Hepatocyte (in vitro differentiated cells): ENCODE results near the gene ZNF687. TPM values are rescaled to one million over a fixed set of nuclear protein-coding genes. Genes with fewer than 3 reads are reported as not detected.

Source experiments
- DNase-seq: peaks from one replicate; pipeline ENCODE4 v3.0.0-alpha.2; 2016; ENCODE audit warnings: low spot score
- H2AFZ ChIP-seq: fragments of 200-600 bp; sonication (generic); 2 replicates; pipeline ENCODE4 v1.6.0; 2016; ENCODE audit warnings: antibody characterized with exemption, mild to moderate bottlenecking
- H3K27ac ChIP-seq: fragments of 200-600 bp; sonication (generic); 2 replicates; pipeline ENCODE4 v1.5.1; 2016; ENCODE audit warnings: mild to moderate bottlenecking
- H3K27me3 ChIP-seq: fragments of 200-600 bp; sonication (generic); 2 replicates; pipeline ENCODE4 v1.6.1; 2016
- H3K36me3 ChIP-seq: fragments of 200-600 bp; sonication (generic); replicated peaks from 2 replicates; pipeline ENCODE4 v1.5.1; 2016; ENCODE audit warnings: low read depth; ENCODE audit not compliant: insufficient read depth
- H3K4me1 ChIP-seq: fragments of 200-600 bp; sonication (generic); 2 replicates; pipeline ENCODE4 v1.5.1; 2016; ENCODE audit warnings: mild to moderate bottlenecking, moderate library complexity; ENCODE audit not compliant: insufficient read depth
- H3K4me2 ChIP-seq: fragments of 200-600 bp; sonication (generic); 2 replicates; pipeline ENCODE4 v1.6.0; 2016
- H3K4me3 ChIP-seq: fragments of 200-600 bp; sonication (generic); 2 replicates; pipeline ENCODE4 v1.5.1; 2016; ENCODE audit warnings: mild to moderate bottlenecking
- H3K79me2 ChIP-seq: fragments of 200-600 bp; sonication (generic); 2 replicates; pipeline ENCODE4 v1.6.0; 2017; ENCODE audit warnings: mild to moderate bottlenecking
- H3K9me2 ChIP-seq: fragments of 200-600 bp; sonication (generic); replicated peaks from 2 replicates; pipeline ENCODE4 v1.6.0; 2017; ENCODE audit warnings: mild to moderate bottlenecking; ENCODE audit not compliant: insufficient read depth
- H3K9me3 ChIP-seq: fragments of 200-600 bp; sonication (generic); 2 replicates; pipeline ENCODE4 v1.5.1; 2016; ENCODE audit warnings: low read depth, mild to moderate bottlenecking
- H4K20me1 ChIP-seq: fragments of 200-600 bp; sonication (generic); 2 replicates; pipeline ENCODE4 v1.6.0; 2016; ENCODE audit warnings: mild to moderate bottlenecking; ENCODE audit not compliant: insufficient read depth, poor library complexity, severe bottlenecking
- EZH2 ChIP-seq: fragments of 200-600 bp; sonication (generic); IDR thresholded peaks from 2 replicates; pipeline ENCODE4 v1.6.1; 2016; ENCODE audit warnings: antibody characterized with exemption, mild to moderate bottlenecking, borderline replicate concordance
- EZH2phosphoT487 ChIP-seq: fragments of 200-600 bp; sonication (generic); IDR thresholded peaks from one replicate; pipeline ENCODE4 v1.6.1; 2018; ENCODE audit warnings: antibody characterized with exemption, mild to moderate bottlenecking, low read depth, moderate library complexity; ENCODE audit not compliant: unreplicated experiment, severe bottlenecking
- WGBS: methylation state at CpG from one replicate; pipeline ENCODE4 v1.1.6; 2016; ENCODE audit warnings: low lambda C conversion rate; ENCODE audit errors: missing lambda C conversion rate; 5-methylcytosine and 5-hydroxymethylcytosine counted together
- polyA plus RNA-seq: library from polyadenylated mRNA; unstranded; fragments of >200 nt; fragmentation: Nextera tagmentation; extraction: Ambion mirVana; gene quantifications from 2 replicates; pipeline ENCODE4 v1.2.1, GENCODE V29; 2016
- total RNA-seq: library from RNA; depleted of rRNA; stranded (reverse); fragments of >200 nt; gene quantifications from 2 replicates; pipeline ENCODE4 v1.2.3, GENCODE V29; 2014
- TF ChIP-seq, protein P1 (sequence below): fragments of 200-600 bp; sonication (generic); IDR thresholded peaks from 2 replicates; pipeline ENCODE4 v1.5.1; 2016; ENCODE audit warnings: antibody characterized with exemption, mild to moderate bottlenecking; ENCODE audit not compliant: poor library complexity

ZNF687 gene
- total and polyA plus RNA-seq, 2 experiments from 2014 or later = 3.6 to 19.9 TPM

DNA sequence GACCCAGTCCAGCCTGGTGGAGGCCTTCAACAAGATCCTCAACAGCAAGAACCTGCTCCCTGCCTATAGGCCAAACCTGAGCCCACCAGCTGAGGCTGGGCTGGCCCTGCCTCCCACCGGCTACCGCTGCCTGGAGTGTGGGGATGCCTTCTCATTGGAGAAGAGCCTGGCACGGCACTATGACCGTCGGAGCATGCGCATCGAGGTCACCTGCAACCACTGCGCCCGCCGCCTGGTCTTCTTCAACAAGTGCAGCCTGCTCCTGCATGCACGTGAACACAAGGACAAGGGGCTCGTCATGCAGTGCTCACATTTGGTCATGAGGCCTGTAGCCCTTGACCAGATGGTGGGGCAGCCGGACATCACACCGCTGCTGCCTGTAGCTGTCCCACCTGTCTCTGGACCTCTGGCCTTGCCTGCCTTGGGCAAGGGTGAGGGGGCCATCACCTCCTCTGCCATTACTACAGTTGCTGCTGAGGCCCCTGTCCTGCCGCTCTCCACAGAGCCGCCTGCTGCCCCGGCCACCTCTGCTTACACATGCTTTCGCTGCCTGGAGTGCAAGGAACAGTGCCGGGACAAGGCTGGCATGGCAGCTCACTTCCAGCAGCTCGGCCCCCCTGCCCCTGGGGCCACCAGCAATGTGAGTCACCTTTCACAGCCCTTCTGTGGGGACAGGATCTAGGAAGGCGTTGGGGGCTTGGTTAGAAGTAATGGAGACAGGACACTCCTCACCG, 5.8 kb downstream of the ZNF687 start:
- H4K20me1 ChIP-seq = peaks cover 6% of the 10 kb centered on the region
- TF ChIP-seq EZH2 (no peak), EZH2phosphoT487 (no peak)
- TF ChIP-seq, protein P1, sequence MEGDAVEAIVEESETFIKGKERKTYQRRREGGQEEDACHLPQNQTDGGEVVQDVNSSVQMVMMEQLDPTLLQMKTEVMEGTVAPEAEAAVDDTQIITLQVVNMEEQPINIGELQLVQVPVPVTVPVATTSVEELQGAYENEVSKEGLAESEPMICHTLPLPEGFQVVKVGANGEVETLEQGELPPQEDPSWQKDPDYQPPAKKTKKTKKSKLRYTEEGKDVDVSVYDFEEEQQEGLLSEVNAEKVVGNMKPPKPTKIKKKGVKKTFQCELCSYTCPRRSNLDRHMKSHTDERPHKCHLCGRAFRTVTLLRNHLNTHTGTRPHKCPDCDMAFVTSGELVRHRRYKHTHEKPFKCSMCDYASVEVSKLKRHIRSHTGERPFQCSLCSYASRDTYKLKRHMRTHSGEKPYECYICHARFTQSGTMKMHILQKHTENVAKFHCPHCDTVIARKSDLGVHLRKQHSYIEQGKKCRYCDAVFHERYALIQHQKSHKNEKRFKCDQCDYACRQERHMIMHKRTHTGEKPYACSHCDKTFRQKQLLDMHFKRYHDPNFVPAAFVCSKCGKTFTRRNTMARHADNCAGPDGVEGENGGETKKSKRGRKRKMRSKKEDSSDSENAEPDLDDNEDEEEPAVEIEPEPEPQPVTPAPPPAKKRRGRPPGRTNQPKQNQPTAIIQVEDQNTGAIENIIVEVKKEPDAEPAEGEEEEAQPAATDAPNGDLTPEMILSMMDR = no peak
- H3K4me2 ChIP-seq = no peak overlapping the region
- no peaks in the 10 kb centered on the region for H3K36me3 ChIP-seq
- DNase-seq = no peak
- H3K9me2 ChIP-seq = no peaks in the 10 kb centered on the region
- 94% methylated on average over 22 of the region's 22 CpGs for WGBS
- H3K27me3 ChIP-seq = no peaks in the 10 kb centered on the region
- H3K4me1 ChIP-seq = peaks cover 12% of the 10 kb centered on the region
- H3K9me3 ChIP-seq = no peaks in the 10 kb centered on the region
- no peak overlapping the region for H3K27ac ChIP-seq
- H3K79me2 ChIP-seq = peaks cover 36% of the 10 kb centered on the region
- no peak overlapping the region for H2AFZ ChIP-seq
- H3K4me3 ChIP-seq = no peak overlapping the region

DNA sequence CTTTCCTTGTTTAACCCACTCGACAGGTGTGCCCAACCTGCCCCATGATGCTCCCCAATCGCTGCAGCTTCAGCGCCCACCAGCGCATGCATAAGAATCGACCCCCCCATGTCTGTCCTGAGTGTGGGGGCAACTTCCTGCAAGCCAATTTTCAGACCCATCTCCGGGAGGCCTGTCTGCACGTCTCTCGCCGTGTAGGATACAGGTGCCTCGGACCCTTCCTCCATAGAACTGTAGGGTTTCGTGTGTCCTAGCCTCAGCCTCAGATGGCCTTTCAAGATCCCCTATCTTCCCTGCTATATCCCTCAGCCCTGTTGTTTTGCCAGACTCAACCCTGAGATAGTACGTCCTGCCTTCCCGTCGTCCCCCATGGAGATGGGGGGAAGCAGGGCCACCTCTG, 6.4 kb downstream of the ZNF687 start:
- H3K27me3 ChIP-seq = no peaks in the 10 kb centered on the region
- no peaks in the 10 kb centered on the region for H3K36me3 ChIP-seq
- H3K4me1 ChIP-seq = peaks cover 7% of the 10 kb centered on the region
- H3K4me3 ChIP-seq = no peak overlapping the region
- no peak overlapping the region for H3K4me2 ChIP-seq
- H3K27ac ChIP-seq = no peak overlapping the region
- 91% methylated on average over 14 of the region's 14 CpGs for WGBS
- H3K9me2 ChIP-seq = no peaks in the 10 kb centered on the region
- peaks cover 30% of the 10 kb centered on the region for H3K79me2 ChIP-seq
- TF ChIP-seq, protein P1 = no peak
- TF ChIP-seq EZH2 (no peak), EZH2phosphoT487 (no peak)
- H3K9me3 ChIP-seq = no peaks in the 10 kb centered on the region
- H4K20me1 ChIP-seq = peaks cover 5% of the 10 kb centered on the region
- H2AFZ ChIP-seq = no peak overlapping the region
- no peak for DNase-seq

DNA sequence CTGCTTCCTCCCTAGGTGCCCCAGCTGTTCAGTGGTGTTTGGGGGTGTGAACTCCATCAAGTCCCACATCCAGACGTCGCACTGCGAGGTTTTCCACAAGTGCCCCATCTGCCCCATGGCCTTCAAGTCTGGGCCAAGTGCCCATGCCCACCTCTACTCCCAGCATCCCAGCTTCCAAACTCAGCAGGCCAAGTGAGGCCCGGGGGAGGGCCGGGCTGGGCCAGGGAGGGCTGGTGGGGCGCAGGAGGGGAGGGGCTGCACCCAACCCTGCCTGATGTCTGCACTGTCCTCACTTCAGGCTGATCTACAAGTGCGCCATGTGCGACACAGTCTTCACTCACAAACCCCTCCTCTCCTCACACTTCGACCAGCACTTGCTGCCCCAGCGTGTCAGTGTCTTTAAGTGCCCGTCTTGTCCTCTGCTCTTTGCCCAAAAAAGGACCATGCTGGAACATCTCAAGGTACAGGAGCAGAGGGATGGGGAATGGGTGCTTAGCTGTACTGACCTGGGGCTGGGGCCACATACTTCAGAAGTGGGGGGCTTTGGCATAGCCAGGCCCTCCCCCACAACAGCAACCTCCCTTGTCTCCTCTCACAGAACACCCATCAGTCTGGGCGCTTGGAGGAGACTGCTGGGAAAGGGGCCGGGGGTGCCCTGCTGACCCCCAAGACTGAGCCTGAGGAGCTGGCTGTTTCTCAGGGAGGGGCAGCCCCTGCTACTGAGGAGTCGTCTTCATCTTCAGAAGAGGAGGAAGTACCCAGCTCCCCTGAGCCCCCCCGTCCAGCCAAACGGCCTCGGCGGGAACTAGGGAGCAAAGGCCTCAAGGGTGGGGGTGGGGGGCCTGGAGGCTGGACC, 7.2 kb downstream of the ZNF687 start:
- WGBS = 95% methylated on average over 13 of the region's 18 CpGs
- Histone ChIP-seq H3K4me1 (no peaks in the 10 kb centered on the region), H3K27me3 (no peaks in the 10 kb centered on the region), H3K36me3 (no peaks in the 10 kb centered on the region), H3K27ac (no peak overlapping the region), H3K9me2 (no peaks in the 10 kb centered on the region), H3K9me3 (no peaks in the 10 kb centered on the region), H3K4me2 (no peak overlapping the region), H3K79me2 (peaks cover 22% of the 10 kb centered on the region), H3K4me3 (no peak overlapping the region), H2AFZ (no peak overlapping the region), H4K20me1 (no peaks in the 10 kb centered on the region)
- DNase-seq = no peak
- no peak for TF ChIP-seq EZH2
- no peak for TF ChIP-seq EZH2phosphoT487
- TF ChIP-seq, protein P1 = no peak
